K562 (cell line): ENCODE measurements around the gene PDE11A. TPM values are rescaled to one million over a fixed set of nuclear protein-coding genes. Genes with fewer than 3 reads are reported as not detected.

Experiments used
- BRD9 ChIP-seq: fragments of 450-650 bp; IDR thresholded peaks from 2 replicates; pipeline ENCODE4 v1.6.1; 2018; ENCODE audit warnings: low read depth; ENCODE audit not compliant: partially characterized antibody
- CREM ChIP-seq: IDR thresholded peaks from 2 replicates; pipeline ENCODE4 v1.6.1; 2014; ENCODE audit warnings: antibody characterized with exemption, low read depth
- DPF2 ChIP-seq: fragments of 450-650 bp; IDR thresholded peaks from 2 replicates; pipeline ENCODE4 v1.6.1; 2016
- EHMT2 ChIP-seq: fragments of 450-650 bp; IDR thresholded peaks from 2 replicates; pipeline ENCODE4 v1.6.1; 2018; ENCODE audit warnings: antibody characterized with exemption
- ETV5 ChIP-seq: sonication (generic); formaldehyde crosslinking; IDR thresholded peaks from 2 replicates; pipeline ENCODE4 v1.4.0; 2020; ENCODE audit warnings: low read depth, mild to moderate bottlenecking, missing genetic modification reagents
- GTF2A2 ChIP-seq: IDR thresholded peaks from 2 replicates; pipeline ENCODE4 v1.6.1; 2016; ENCODE audit warnings: mild to moderate bottlenecking, missing genetic modification characterization, missing compliant biosample characterization
- HCFC1 ChIP-seq: IDR thresholded peaks from 2 replicates; pipeline ENCODE4 v1.6.1; 2012; ENCODE audit warnings: low read depth, low read length, improper control_type of control experiment
- HDAC2 ChIP-seq: fragments of 450-650 bp; IDR thresholded peaks from 2 replicates; pipeline ENCODE4 v1.6.1; 2016; ENCODE audit warnings: mild to moderate bottlenecking
- ILK ChIP-seq: fragments of 450-650 bp; IDR thresholded peaks from 2 replicates; pipeline ENCODE4 v1.6.1; 2016; ENCODE audit warnings: missing genetic modification characterization, low read depth, mild to moderate bottlenecking, missing compliant biosample characterization, moderate library complexity, borderline replicate concordance
- KDM2B ChIP-seq: fragments of 250-450 bp; sonication (Bioruptor Pico); IDR thresholded peaks from 2 replicates; pipeline ENCODE4 v1.8.0; 2021; ENCODE audit warnings: mild to moderate bottlenecking, moderate library complexity
- MCM3 ChIP-seq: fragments of 450-650 bp; IDR thresholded peaks from 2 replicates; pipeline ENCODE4 v1.6.1; 2016
- PBX2 ChIP-seq, 2 experiments: IDR thresholded peaks in 1 of 2; conservative IDR thresholded peaks in 1 of 2; 2 replicates each; pipeline ENCODE4 v1.6.1; 2016; ENCODE audit warnings: low read depth in 2 of 2, mild to moderate bottlenecking in 1 of 2, missing compliant biosample characterization in 1 of 2, missing genetic modification characterization in 1 of 2, moderate library complexity in 1 of 2
- PHF21A ChIP-seq: fragments of 450-650 bp; IDR thresholded peaks from 2 replicates; pipeline ENCODE4 v1.6.1; 2017; ENCODE audit warnings: low read depth, borderline replicate concordance
- SIX5 ChIP-seq, 2 experiments: IDR thresholded peaks; 2 replicates each; pipeline ENCODE4 v1.6.1; 2011; ENCODE audit warnings: low read length in 2 of 2, borderline replicate concordance in 1 of 2, low read depth in 1 of 2, mild to moderate bottlenecking in 1 of 2, moderate library complexity in 1 of 2; ENCODE audit not compliant: insufficient read depth in 1 of 2
- TCFL5 ChIP-seq: fragments of 250-450 bp; sonication (Bioruptor Pico); conservative IDR thresholded peaks from 2 replicates; pipeline ENCODE4 v1.6.1; 2021; ENCODE audit warnings: mild to moderate bottlenecking, moderate library complexity, matching md5 sums
- U2AF1 ChIP-seq: fragments of 200-400 bp; formaldehyde crosslinking; optimal IDR thresholded peaks from 2 replicates; pipeline ENCODE3; 2017; ENCODE audit warnings: mild to moderate bottlenecking, low read depth, low read length, moderate library complexity
- ZNF253 ChIP-seq: fragments of 250-450 bp; sonication (Bioruptor Pico); conservative IDR thresholded peaks from 2 replicates; pipeline ENCODE4 v1.6.1; 2021; ENCODE audit warnings: mild to moderate bottlenecking
- ZNF347 ChIP-seq: fragments of 450-650 bp; formaldehyde crosslinking; IDR thresholded peaks from 2 replicates; pipeline ENCODE4 v1.4.0; 2020; ENCODE audit warnings: low read depth, mild to moderate bottlenecking, moderate library complexity
- ZNF707 ChIP-seq: fragments of 250-450 bp; sonication (Bioruptor Pico); conservative IDR thresholded peaks from 2 replicates; pipeline ENCODE4 v1.8.0; 2022; ENCODE audit warnings: inconsistent platforms, mild to moderate bottlenecking, moderate library complexity
- polyA plus RNA-seq, 8 experiments: library from polyadenylated mRNA; depleted of rRNA in 4 of 8; stranded (reverse) in 5 of 8; unstranded in 3 of 8; fragments of >200 nt; fragmentation: Nextera tagmentation in 2 of 8; fragmentation: Illumina TruSeq in 1 of 8; extraction: Ambion mirVana in 2 of 8; extraction: Trizol in 1 of 8; gene quantifications; 2 replicates each; pipeline versions ENCODE4 v1.2.1 to v1.2.3, GENCODE V29; 2011 to 2014; ENCODE audit warnings: inconsistent platforms in 1 of 8, missing spikeins in 1 of 8
- total RNA-seq, 7 experiments: library from RNA; depleted of rRNA in 6 of 7; stranded (reverse); fragments of >200 nt in 6 of 7; fragmentation: Illumina TruSeq in 2 of 7; extraction: Trizol in 2 of 7; gene quantifications; 2 replicates each; pipeline versions ENCODE4 v1.2.1 to v1.2.3, GENCODE V29; 2011 to 2021; ENCODE audit warnings: low replicate concordance in 1 of 7
- TF ChIP-seq, protein P1 (sequence below): fragments of 250-450 bp; sonication (Bioruptor Pico); IDR thresholded peaks from 2 replicates; pipeline ENCODE4 v1.4.0; 2020; ENCODE audit warnings: mild to moderate bottlenecking, moderate library complexity, borderline replicate concordance
- TF ChIP-seq, protein P2 (sequence below): sonication (generic); formaldehyde crosslinking; IDR thresholded peaks from 2 replicates; pipeline ENCODE4 v1.8.0; 2022; ENCODE audit warnings: missing genetic modification reagents, mild to moderate bottlenecking, borderline replicate concordance
- TF ChIP-seq, protein P3 (sequence below): fragments of 250-450 bp; sonication (Bioruptor Pico); IDR thresholded peaks from 2 replicates; pipeline ENCODE4 v1.8.0; 2021; ENCODE audit warnings: moderate library complexity, mild to moderate bottlenecking, inconsistent platforms

PDE11A gene
- total and polyA plus RNA-seq, 9 of the 15 experiments (the other 6 are each of a cell fraction or from before 2014, with no cell fraction given): 3.2 to 22.1 (median 5.7) TPM

DNA sequence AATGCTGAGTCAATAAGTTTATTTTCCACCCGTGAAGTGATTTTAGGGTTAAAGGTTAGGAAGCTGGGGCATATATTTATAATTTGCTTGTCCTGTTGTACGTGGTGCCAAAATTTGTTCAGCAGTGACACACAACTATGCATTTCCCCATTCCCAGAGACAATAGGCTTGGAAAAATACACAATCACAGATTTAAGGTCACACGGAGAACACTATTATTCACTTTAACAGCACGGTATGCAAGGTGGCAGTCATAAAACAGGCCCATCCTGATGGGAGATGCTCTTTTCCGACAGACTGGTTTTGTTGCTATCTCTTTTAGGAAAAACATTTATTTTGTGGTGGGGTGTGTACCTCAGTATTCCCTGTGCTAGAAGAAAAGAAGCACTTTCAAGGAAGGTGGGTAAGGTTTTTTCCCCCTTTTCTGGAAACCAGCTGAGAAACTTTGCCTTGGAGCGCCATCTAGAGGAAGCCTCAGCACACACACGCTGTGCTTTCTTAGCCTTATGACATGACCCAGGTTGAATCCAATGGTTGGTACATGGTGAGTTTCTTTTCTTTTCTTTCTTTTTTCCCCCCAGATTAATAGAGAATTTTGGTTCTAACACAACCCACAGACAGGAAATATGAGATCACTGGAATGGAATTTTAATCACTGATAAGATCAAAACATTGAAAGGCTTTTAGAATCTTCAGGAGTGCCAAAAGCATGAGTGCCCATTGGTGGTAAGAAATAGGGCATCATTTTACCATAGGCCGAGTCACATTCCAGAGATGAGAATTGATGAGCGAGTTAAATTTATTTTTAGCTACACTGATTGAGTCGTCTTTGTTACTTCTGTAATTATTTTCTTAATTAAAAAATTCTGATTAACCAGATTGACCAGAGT, 347.9 kb downstream of the PDE11A start (continued):
- TF ChIP-seq HDAC2 (no peak), PHF21A (no peak), HCFC1 (0 out of 2 replicates have a peak, but pooled peaks have one; percentile 20), ZNF253 (CRISPR knock-in tag) (no peak), U2AF1 (no peak), BRD9 (peak; percentile 62), DPF2 (no peak), SIX5 (IDR thresholded peaks at IDR 0.05; ENCODE audit: borderline replicate concordance in 1 of 2, insufficient read depth in 1 of 2, low read depth in 1 of 2, low read length in 2 of 2) (no peak), CREM (peak; percentile 73), ZNF347 (CRISPR knock-in tag) (no peak), KDM2B (CRISPR knock-in tag) (no peak), ILK (tag) (no peak), MCM3 (no peak), TCFL5 (CRISPR knock-in tag) (no peak), ETV5 (CRISPR knock-in tag) (no peak), ZNF707 (CRISPR knock-in tag) (no peak), EHMT2 (peak; percentile 66; the same call in 1 of the 2 replicates), GTF2A2 (tag) (no peak), PBX2 (CRISPR knock-in tag; IDR thresholded peaks at IDR 0.05; ENCODE audit: low read depth) (no peak), PBX2 (tag; conservative IDR thresholded peaks at IDR 0.05; ENCODE audit: low read depth) (no peak)
- TF ChIP-seq, protein P1, sequence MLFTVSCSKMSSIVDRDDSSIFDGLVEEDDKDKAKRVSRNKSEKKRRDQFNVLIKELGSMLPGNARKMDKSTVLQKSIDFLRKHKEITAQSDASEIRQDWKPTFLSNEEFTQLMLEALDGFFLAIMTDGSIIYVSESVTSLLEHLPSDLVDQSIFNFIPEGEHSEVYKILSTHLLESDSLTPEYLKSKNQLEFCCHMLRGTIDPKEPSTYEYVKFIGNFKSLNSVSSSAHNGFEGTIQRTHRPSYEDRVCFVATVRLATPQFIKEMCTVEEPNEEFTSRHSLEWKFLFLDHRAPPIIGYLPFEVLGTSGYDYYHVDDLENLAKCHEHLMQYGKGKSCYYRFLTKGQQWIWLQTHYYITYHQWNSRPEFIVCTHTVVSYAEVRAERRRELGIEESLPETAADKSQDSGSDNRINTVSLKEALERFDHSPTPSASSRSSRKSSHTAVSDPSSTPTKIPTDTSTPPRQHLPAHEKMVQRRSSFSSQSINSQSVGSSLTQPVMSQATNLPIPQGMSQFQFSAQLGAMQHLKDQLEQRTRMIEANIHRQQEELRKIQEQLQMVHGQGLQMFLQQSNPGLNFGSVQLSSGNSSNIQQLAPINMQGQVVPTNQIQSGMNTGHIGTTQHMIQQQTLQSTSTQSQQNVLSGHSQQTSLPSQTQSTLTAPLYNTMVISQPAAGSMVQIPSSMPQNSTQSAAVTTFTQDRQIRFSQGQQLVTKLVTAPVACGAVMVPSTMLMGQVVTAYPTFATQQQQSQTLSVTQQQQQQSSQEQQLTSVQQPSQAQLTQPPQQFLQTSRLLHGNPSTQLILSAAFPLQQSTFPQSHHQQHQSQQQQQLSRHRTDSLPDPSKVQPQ: no peak
- TF ChIP-seq, protein P2, sequence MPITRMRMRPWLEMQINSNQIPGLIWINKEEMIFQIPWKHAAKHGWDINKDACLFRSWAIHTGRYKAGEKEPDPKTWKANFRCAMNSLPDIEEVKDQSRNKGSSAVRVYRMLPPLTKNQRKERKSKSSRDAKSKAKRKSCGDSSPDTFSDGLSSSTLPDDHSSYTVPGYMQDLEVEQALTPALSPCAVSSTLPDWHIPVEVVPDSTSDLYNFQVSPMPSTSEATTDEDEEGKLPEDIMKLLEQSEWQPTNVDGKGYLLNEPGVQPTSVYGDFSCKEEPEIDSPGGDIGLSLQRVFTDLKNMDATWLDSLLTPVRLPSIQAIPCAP: no peak
- TF ChIP-seq, protein P3, sequence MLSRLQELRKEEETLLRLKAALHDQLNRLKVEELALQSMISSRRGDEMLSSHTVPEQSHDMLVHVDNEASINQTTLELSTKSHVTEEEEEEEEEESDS (CRISPR knock-in tag): no peak
